ENCODE measurements around the gene DNASE1L3.
"Not testable (repeated sequence)": the region's sequence is repeated elsewhere in the genome, so short reads cannot be mapped to it uniquely, and the experiment has no call there.

The DNASE1L3 gene

DNA sequence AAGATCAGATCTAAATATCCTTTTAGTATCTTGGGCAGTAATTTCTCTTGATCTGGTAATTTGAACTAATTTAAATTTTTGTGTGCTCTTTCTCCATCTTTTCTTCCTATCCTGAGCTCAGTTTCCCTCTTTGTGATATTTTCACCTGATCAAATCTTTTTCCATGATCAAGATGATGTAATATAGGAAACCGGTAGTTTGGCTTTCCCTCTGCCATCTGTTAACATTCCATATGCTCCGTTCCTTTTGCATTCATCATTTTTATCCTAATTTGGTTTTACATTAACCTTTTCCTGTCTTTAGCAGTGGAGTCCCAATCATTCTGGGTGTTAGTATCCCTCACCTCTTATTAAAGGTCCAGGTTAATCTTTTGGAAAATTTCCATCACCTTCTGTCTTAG is 20.9 kb upstream of the DNASE1L3 start:
- Histone ChIP-seq H3K27ac (no peak overlapping the region), H3K27me3 (ENCODE audit: insufficient read depth, low read depth) (no peaks in the 10 kb centered on the region), H3K4me1 (ENCODE audit: low read depth, poor library complexity, severe bottlenecking) (no peaks in the 10 kb centered on the region), H3K4me2 (no peak overlapping the region), H3K4me3 (IDR thresholded peaks at IDR 0.05; ENCODE audit: insufficient read depth, low read depth, low read length) (no peak overlapping the region), H3K79me2 (ENCODE audit: insufficient read depth, low read depth) (no peaks in the 10 kb centered on the region), H4K20me1 (ENCODE audit: insufficient read depth) (no peaks in the 10 kb centered on the region), H3K36me3 (ENCODE audit: insufficient read depth) (no peaks in the 10 kb centered on the region), H3K9ac (no peak overlapping the region), H2AFZ (ENCODE audit: low read depth) (no peak overlapping the region)
- TF ChIP-seq CTCF (conservative IDR thresholded peaks at IDR 0.05; ENCODE audit: low read depth, low read length) = no peak

GRCh38 chr3:58230876-58231552 is 20.2 kb upstream of the DNASE1L3 start:
- Histone ChIP-seq H3K4me2 (no peak overlapping the region), H3K27me3 (ENCODE audit: insufficient read depth, low read depth) (no peaks in the 10 kb centered on the region), H2AFZ (ENCODE audit: low read depth) (no peak overlapping the region), H3K36me3 (ENCODE audit: insufficient read depth) (no peaks in the 10 kb centered on the region), H3K27ac (no peak overlapping the region), H3K79me2 (ENCODE audit: insufficient read depth, low read depth) (no peaks in the 10 kb centered on the region), H4K20me1 (ENCODE audit: insufficient read depth) (no peaks in the 10 kb centered on the region), H3K4me1 (ENCODE audit: low read depth, poor library complexity, severe bottlenecking) (no peaks in the 10 kb centered on the region), H3K9ac (no peak overlapping the region), H3K4me3 (IDR thresholded peaks at IDR 0.05; ENCODE audit: insufficient read depth, low read depth, low read length) (no peak overlapping the region)
- TF ChIP-seq CTCF (conservative IDR thresholded peaks at IDR 0.05; ENCODE audit: low read depth, low read length) = no peak

DNA sequence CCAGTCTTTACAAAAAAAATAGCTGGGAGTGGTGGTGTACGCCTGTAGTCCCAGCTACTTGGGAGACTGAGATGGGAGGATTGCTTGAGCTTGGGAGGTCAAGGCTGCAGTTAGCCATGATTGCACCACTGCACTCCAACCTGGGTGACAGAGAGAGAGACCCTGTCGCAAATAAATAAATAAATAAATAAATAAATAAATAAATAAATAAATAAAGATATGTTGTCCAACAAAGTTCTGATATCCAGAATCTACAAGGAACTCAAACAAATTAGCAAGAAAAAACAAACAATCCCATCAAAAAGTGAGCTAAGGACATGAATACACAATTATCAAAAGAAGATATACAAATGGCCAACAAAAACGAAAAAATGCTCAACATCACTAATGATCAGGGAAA is 17.2 kb upstream of the DNASE1L3 start:
- not testable (repeated sequence) for H3K4me3 ChIP-seq (IDR thresholded peaks at IDR 0.05; ENCODE audit: insufficient read depth, low read depth, low read length); H3K4me1 ChIP-seq (ENCODE audit: low read depth, poor library complexity, severe bottlenecking); H3K9ac ChIP-seq; H4K20me1 ChIP-seq (ENCODE audit: insufficient read depth); H3K36me3 ChIP-seq (ENCODE audit: insufficient read depth); H3K79me2 ChIP-seq (ENCODE audit: insufficient read depth, low read depth); H3K4me2 ChIP-seq; H2AFZ ChIP-seq (ENCODE audit: low read depth); H3K27me3 ChIP-seq (ENCODE audit: insufficient read depth, low read depth); H3K27ac ChIP-seq

DNA sequence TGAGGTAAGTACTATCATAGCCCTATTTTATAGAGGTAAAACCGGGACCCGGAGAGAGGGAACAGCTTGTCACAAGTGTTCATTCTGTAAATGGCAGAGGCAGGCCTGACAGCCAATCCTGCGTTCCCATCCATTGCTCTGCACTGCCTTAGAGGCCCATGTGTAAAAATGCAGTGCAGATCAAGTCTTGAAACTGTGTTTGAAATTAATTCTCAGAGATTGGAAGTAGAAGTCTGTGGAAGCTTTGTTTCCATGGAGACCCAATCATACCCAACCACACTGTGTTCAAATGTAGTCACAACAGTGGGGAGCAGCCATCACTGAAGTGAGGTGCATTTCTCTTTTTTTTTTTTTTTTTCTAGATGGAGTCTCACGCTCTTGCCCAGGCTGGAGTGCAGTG is 13.1 kb upstream of the DNASE1L3 start:
- no peaks in the 10 kb centered on the region for H3K27me3 ChIP-seq (ENCODE audit: insufficient read depth, low read depth)
- no peak for TF ChIP-seq CTCF (conservative IDR thresholded peaks at IDR 0.05; ENCODE audit: low read depth, low read length)
- no peak overlapping the region for H2AFZ ChIP-seq (ENCODE audit: low read depth)
- H3K4me3 ChIP-seq (IDR thresholded peaks at IDR 0.05; ENCODE audit: insufficient read depth, low read depth, low read length) = no peak overlapping the region
- no peaks in the 10 kb centered on the region for H3K79me2 ChIP-seq (ENCODE audit: insufficient read depth, low read depth)
- no peak overlapping the region for H3K4me2 ChIP-seq
- H3K36me3 ChIP-seq (ENCODE audit: insufficient read depth) = no peaks in the 10 kb centered on the region
- H3K4me1 ChIP-seq (ENCODE audit: low read depth, poor library complexity, severe bottlenecking) = no peaks in the 10 kb centered on the region
- H3K9ac ChIP-seq = no peak overlapping the region
- H4K20me1 ChIP-seq (ENCODE audit: insufficient read depth) = no peaks in the 10 kb centered on the region
- no peak overlapping the region for H3K27ac ChIP-seq

DNA sequence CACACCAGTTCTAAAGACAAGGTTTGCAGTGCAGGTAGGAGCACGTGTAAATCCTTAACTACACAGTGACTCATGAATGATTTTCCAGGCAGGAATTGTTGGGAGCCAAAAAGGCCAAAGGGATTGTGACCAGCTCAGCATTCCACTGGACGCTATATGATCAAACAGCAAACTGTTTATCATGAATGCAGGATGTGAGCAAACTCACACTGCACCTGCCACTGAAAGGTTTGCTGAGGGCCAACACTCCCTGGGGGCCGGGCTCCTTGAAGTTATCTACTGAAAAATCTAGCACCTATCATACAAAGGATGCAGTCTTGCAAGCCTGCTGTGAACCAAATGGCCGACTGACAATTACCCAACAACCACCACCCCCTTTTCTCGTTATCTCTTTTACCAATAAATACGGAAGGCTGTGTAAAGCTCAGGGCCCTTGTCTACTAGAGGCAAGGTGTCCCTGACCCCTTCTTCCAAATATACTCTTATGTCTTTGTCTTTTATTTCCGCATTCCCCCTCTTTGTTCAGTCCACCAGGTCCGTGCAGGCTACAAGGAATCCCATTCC is 11.5 kb upstream of the DNASE1L3 start:
- H4K20me1 ChIP-seq (ENCODE audit: insufficient read depth) = no peaks in the 10 kb centered on the region
- H3K27me3 ChIP-seq (ENCODE audit: insufficient read depth, low read depth) = no peaks in the 10 kb centered on the region
- no peaks in the 10 kb centered on the region for H3K36me3 ChIP-seq (ENCODE audit: insufficient read depth)
- H3K27ac ChIP-seq = no peak overlapping the region
- no peak overlapping the region for H3K9ac ChIP-seq
- no peak overlapping the region for H2AFZ ChIP-seq (ENCODE audit: low read depth)
- no peaks in the 10 kb centered on the region for H3K79me2 ChIP-seq (ENCODE audit: insufficient read depth, low read depth)
- no peak overlapping the region for H3K4me3 ChIP-seq (IDR thresholded peaks at IDR 0.05; ENCODE audit: insufficient read depth, low read depth, low read length)
- TF ChIP-seq CTCF (conservative IDR thresholded peaks at IDR 0.05; ENCODE audit: low read depth, low read length) = no peak
- H3K4me1 ChIP-seq (ENCODE audit: low read depth, poor library complexity, severe bottlenecking) = no peaks in the 10 kb centered on the region
- no peak overlapping the region for H3K4me2 ChIP-seq

All from KMS-11 (cell line).